Heart left ventricle (tissue), 16 donors: ENCODE measurements around the gene RBMS1. TPM values are rescaled to one million over a fixed set of nuclear protein-coding genes. Genes with fewer than 3 reads are reported as not detected.

Experiments
- ATAC-seq, 4 donors: fragments of 200-7000 bp; cut with Tn5 transposase; one replicate each; pipeline ENCODE4 v1.9.1; 2020 to 2022; ENCODE audit warnings: moderate library complexity in 4 of 4, mild to moderate bottlenecking in 3 of 4, moderate number of reproducible peaks in 1 of 4
- DNase-seq, 5 donors: peaks; one replicate each; pipeline ENCODE4 v3.0.0-alpha.2; 2020
- H3K27ac ChIP-seq, 12 donors: fragments of 200-600 bp; sonication (generic) in 4 of 12; one replicate each; pipeline versions ENCODE4 v1.5.0 to v1.8.0; 2016 to 2022; ENCODE audit warnings: mild to moderate bottlenecking in 2 of 12
- H3K27me3 ChIP-seq, 9 donors: fragments of 200-600 bp; sonication (generic) in 2 of 9; one replicate each; pipeline versions ENCODE4 v1.5.1 to v1.8.0; 2016 to 2022; ENCODE audit warnings: mild to moderate bottlenecking in 3 of 9
- H3K36me3 ChIP-seq, 9 donors: fragments of 200-600 bp; sonication (generic) in 2 of 9; one replicate each; pipeline versions ENCODE4 v1.5.0 to v1.8.0; 2018 to 2022; ENCODE audit warnings: mild to moderate bottlenecking in 2 of 9
- H3K4me1 ChIP-seq, 12 donors: fragments of 200-600 bp; sonication (generic) in 4 of 12; one replicate each; pipeline versions ENCODE4 v1.5.0 to v1.8.0; 2016 to 2022; ENCODE audit warnings: mild to moderate bottlenecking in 3 of 12
- H3K4me3 ChIP-seq, 12 donors: fragments of 200-600 bp; sonication (generic) in 4 of 12; one replicate each; pipeline versions ENCODE4 v1.5.0 to v1.8.0; 2017 to 2022; ENCODE audit warnings: mild to moderate bottlenecking in 9 of 12, moderate library complexity in 4 of 12
- H3K9me3 ChIP-seq, 12 donors: fragments of 200-600 bp; sonication (generic) in 4 of 12; one replicate each; pipeline versions ENCODE4 v1.5.0 to v1.8.0; 2016 to 2022; ENCODE audit warnings: mild to moderate bottlenecking in 1 of 12
- CTCF ChIP-seq, 12 donors: fragments of 200-600 bp; sonication (generic) in 4 of 12; IDR thresholded peaks; one replicate each; pipeline versions ENCODE4 v1.5.0 to v1.8.0; 2018 to 2022; ENCODE audit warnings: antibody characterized with exemption in 12 of 12, mild to moderate bottlenecking in 5 of 12
- POLR2A ChIP-seq, 2 donors: fragments of 450-650 bp; IDR thresholded peaks; one replicate each; pipeline ENCODE4 v1.6.1; 2017; ENCODE audit warnings: antibody characterized with exemption in 2 of 2, mild to moderate bottlenecking in 2 of 2, moderate library complexity in 2 of 2
- WGBS, 4 donors: extraction: QIAGEN DNeasy Blood & Tissue Kit in 2 of 4; methylation state at CpG; one replicate each; pipeline versions ENCODE4 v1.1.5 to v1.1.7; 2013 to 2018; 5-methylcytosine and 5-hydroxymethylcytosine counted together
- intact Hi-C, 10 donors: fragments of 100-400 bp; cut with DNase I; formaldehyde crosslinking; loops; one replicate each; pipeline versions ENCODE4 v1.11.1 to v1.14.2; 2022
- long read RNA-seq, 3 donors: library from polyadenylated mRNA; unstranded; transcript quantifications; one replicate each; pipeline ENCODE4 v2.0.0, GENCODE V29; 2020 to 2021
- polyA plus RNA-seq, 2 donors: library from polyadenylated mRNA; stranded (reverse); fragments of 200-250 nt; gene quantifications; one replicate each; pipeline ENCODE4 v1.2.3, GENCODE V29; 2013
- total RNA-seq, 9 donors: library from RNA; depleted of rRNA in 2 of 9; stranded (reverse); fragments of >200 nt in 2 of 9; fragmentation: NEBNext Ultra II Directional in 3 of 9; extraction: Animal tissue kit (Norgen Biotek cat#: 25700) in 3 of 9; gene quantifications; one replicate each; pipeline versions ENCODE4 v1.1.0 to v1.2.4, GENCODE V29; 2016 to 2023
- donor health status: ischemic (EF 13 %, LVEDD 7.1; RV severe dilation, severe dysfunction).
- donor health status: healthy with polysubstance abuse.
- donor health status: DM: no; HTN: yes; CAD: no.
- donor health status: DM: no; HTN: no; CAD: no.
- donor health status: ischemic (EF 25% LVEDD 6.9; RV normal size, moderate dysfunction).
- donor health status: ischemic (EF 25% LVEDD 5.7; RV mildly dilated, moderate dysfunction).
- donor health status: healthy.
- donor health status: DM: yes; HTN: yes; CAD: no.
- donor health status: ischemic (EF 35%, LVEDD 5.7; RV mildly dilated, moderate dysfunction).
- donor health status: nonischemic (EF 11% LVEDD 7.7; RV severe dilation, severe dysfunction).
- donor health status: DM: yes; HTN: yes; CAD: no.
- donor health status: PGD.
- donor health status: ischemic (EF 29% LVEDD 5.4; RV normal size, mild dysfunction).
- donor health status: nonischemic (EF 23%, LVEDD 6.1; RV moderate dilation, normal function).

Gene RBMS1, protein sequence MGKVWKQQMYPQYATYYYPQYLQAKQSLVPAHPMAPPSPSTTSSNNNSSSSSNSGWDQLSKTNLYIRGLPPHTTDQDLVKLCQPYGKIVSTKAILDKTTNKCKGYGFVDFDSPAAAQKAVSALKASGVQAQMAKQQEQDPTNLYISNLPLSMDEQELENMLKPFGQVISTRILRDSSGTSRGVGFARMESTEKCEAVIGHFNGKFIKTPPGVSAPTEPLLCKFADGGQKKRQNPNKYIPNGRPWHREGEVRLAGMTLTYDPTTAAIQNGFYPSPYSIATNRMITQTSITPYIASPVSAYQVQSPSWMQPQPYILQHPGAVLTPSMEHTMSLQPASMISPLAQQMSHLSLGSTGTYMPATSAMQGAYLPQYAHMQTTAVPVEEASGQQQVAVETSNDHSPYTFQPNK
- total RNA-seq (100 to 1,000 TPM in 1 of 9 donors, 10 to 100 TPM in 8; 44.2 to 102 (median 61.5) TPM), polyA plus RNA-seq (10 to 100 TPM; 32.4 to 38.1 TPM)
- long read RNA-seq, donor 1, full-length matches to known transcripts: 14 of 53 reads
- long read RNA-seq, donor 1, partial matches to known transcripts: 6 of 53 reads
- long read RNA-seq, donor 1, other reads (novel, unspliced or antisense): 33 of 53 reads
- long read RNA-seq, donor 2, full-length matches to known transcripts: 27 of 70 reads
- long read RNA-seq, donor 2, partial matches to known transcripts: 8 of 70 reads
- long read RNA-seq, donor 2, other reads (novel, unspliced or antisense): 35 of 70 reads
- long read RNA-seq, donor 3, transcript RBMS1-205 (14 exons, 1,815 nt): major isoform, 6 of 23 reads
- long read RNA-seq, donor 3, partial matches to known transcripts: 2 of 23 reads
- long read RNA-seq, donor 3, other reads (novel, unspliced or antisense): 15 of 23 reads

- no peaks in the 10 kb centered on the region for H3K9me3 ChIP-seq
- H3K4me3 ChIP-seq: peak within 1 kb of the TSS; percentile 72 to 98 (median 88)
- no peaks in the 10 kb centered on the region for H3K36me3 ChIP-seq
- H3K27ac ChIP-seq: peak within 1 kb of the TSS; percentile 94 to 98 (median 98)
- peak in 1 of 12 donors; percentile 7 for TF ChIP-seq CTCF (IDR thresholded peaks at IDR 0.05)
- peak in 1 of 2 donors; percentile 42 for TF ChIP-seq POLR2A (IDR thresholded peaks at IDR 0.05)
- intact Hi-C loops: loop anchor here in 9 of 10 donors (1.0 to 10.0 kb wide), 18 partner anchors 65 to 571 kb away; no protein-coding TSS in a partner anchor
- peaks cover 0 to 40% (median 14%) of the 10 kb centered on the region in 12 donors for H3K4me1 ChIP-seq
- ATAC-seq (peak; percentile 72 to 83 (median 80)), DNase-seq (peak; percentile 74 to 84 (median 80))
- no peaks in the 10 kb centered on the region for H3K27me3 ChIP-seq
- WGBS, 4 donors: 0 to 1% (median 1%) methylated on average over 52 to 66 of the region's 66 CpGs
Measured at GRCh38 chr2:160493227-160494028, at the start of gene RBMS1. Gene RBMS1, minus strand, starts transcription at chr2:160493807. Its CDS starts 444 bp downstream, at chr2:160493363.

DNA sequence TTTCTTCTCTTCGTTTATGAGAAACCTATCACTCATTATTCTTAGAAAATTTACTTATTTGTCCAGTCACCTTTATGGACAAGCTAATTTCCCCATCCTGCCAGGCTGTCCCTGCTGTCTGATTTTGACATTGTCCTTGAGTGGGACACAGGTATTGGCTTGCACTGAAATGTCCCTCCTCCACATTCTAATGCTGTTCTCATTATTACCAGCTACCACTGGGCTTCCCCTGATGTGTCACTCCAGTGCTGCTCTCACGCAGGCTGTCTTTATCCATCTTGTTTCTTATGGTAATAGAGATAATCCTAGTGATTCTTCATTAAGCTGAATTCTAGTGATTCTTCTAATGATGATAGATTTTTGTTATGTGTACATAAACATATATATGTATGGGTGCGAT lies 48.1 kb upstream of the RBMS1 start:
- DNase-seq (no peak), ATAC-seq (peak in 1 of 4 donors; percentile 27)
- no peak for TF ChIP-seq CTCF (IDR thresholded peaks at IDR 0.05)
- no peak for TF ChIP-seq POLR2A (IDR thresholded peaks at IDR 0.05)
- Histone ChIP-seq H3K9me3 (no peaks in the 10 kb centered on the region), H3K27me3 (no peaks in the 10 kb centered on the region), H3K4me1 (peaks cover 0 to 15% (median 4%) of the 10 kb centered on the region in 12 donors), H3K27ac (no peak overlapping the region), H3K36me3 (no peaks in the 10 kb centered on the region), H3K4me3 (no peak overlapping the region)
- 82 to 87% (median 84%) methylated on average over 3 of the region's 3 CpGs for WGBS, 4 donors
- intact Hi-C loops: no loop called here

DNA sequence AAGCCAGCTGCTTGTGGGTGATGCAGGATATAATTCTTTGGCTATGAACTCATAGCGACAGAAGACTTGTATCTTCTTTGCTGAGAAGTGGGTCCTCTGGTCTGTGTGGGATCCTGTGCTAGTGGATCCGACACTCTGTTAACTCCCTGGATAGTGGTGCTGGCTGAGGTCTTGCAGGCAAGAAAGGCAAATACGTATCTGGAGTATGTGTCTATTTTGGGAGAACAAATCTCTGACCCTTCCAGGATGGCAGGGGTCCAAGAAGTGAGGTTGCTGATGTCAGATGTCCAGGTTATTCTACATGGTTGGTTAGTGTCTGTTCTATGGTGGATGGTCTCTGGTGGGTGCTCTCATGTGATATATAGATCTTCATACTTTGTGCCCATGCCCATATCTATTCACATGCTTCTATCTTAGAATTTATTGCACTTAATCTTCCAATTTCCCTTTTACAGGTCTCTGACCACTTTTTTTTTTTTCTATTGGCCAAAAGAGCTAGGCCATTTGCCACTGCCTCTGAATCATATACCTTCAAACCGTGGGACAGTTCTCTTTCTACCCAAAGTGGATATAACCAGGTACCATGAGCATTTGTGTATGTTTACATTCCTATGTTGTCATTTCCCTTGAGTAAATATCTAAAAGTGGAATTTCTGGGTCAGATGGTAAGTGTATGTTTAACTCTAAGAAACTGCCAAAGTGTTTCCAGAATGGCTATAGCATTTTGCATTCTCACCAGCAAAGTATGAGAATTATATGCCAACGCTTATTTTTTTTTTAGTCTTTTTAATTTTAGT lies 45.1 kb upstream of the RBMS1 start:
- peaks cover 0 to 27% (median 5%) of the 10 kb centered on the region in 12 donors for H3K4me1 ChIP-seq
- H3K27ac ChIP-seq: peak overlapping the region in 9 of 12 donors; percentile 42 to 79 (median 73)
- DNase-seq (peak in 4 of 5 donors; percentile 74 to 84 (median 78)), ATAC-seq (peak; percentile 84 to 97 (median 96))
- no peaks in the 10 kb centered on the region for H3K27me3 ChIP-seq
- no peaks in the 10 kb centered on the region for H3K9me3 ChIP-seq
- 55 to 64% (median 60%) methylated on average over 5 of the region's 5 CpGs for WGBS, 4 donors
- no peaks in the 10 kb centered on the region for H3K36me3 ChIP-seq
- TF ChIP-seq POLR2A (IDR thresholded peaks at IDR 0.05) (no peak), CTCF (IDR thresholded peaks at IDR 0.05) (no peak)
- H3K4me3 ChIP-seq: no peak overlapping the region
- intact Hi-C loops: no loop called here
